Astrocyte of the cerebellum (primary cell): ENCODE measurements around the gene INIP.

Source experiments
- DNase-seq: peaks from one replicate; pipeline ENCODE4 v3.0.0-alpha.2; 2011; ENCODE audit warnings: low read depth
- H3K4me3 ChIP-seq: 2 replicates; pipeline ENCODE4 v1.5.1; 2011; ENCODE audit warnings: mild to moderate bottlenecking, low read depth, low read length, moderate library complexity
- in situ Hi-C: cut with HindIII; loops from 2 replicates; pipeline ENCODE4 v1.10.0; 2017; ENCODE audit warnings: low sequenced_read_pairs
- TF ChIP-seq, protein P1 (sequence below): IDR thresholded peaks from 2 replicates; pipeline ENCODE4 v1.5.1; 2012; ENCODE audit warnings: low read length, low read depth, moderate library complexity, mild to moderate bottlenecking; ENCODE audit errors: missing control alignments

INIP gene

DNA sequence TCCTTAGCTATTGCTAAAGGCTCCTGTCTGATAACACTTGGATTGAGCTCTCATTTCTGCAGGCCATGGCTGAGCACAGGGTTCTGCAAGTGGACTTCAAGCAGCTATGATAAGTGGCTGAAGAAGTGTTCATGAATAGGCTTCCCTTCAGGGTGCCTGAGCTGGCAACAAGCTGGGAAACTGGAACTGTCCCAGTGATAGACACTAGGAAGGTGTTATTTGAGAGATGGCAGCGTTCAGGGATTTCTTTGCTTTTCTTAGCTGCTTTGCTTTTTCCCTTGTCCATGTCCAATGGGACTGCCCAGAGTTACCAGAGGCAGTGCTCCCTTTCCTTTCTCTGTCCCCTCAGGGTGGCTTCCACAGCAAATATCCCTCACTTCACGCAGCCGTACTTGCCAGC is 75.8 kb downstream of the INIP start:
- in situ Hi-C loops: no loop called here
- H3K4me3 ChIP-seq: no peak overlapping the region
- TF ChIP-seq, protein P1, sequence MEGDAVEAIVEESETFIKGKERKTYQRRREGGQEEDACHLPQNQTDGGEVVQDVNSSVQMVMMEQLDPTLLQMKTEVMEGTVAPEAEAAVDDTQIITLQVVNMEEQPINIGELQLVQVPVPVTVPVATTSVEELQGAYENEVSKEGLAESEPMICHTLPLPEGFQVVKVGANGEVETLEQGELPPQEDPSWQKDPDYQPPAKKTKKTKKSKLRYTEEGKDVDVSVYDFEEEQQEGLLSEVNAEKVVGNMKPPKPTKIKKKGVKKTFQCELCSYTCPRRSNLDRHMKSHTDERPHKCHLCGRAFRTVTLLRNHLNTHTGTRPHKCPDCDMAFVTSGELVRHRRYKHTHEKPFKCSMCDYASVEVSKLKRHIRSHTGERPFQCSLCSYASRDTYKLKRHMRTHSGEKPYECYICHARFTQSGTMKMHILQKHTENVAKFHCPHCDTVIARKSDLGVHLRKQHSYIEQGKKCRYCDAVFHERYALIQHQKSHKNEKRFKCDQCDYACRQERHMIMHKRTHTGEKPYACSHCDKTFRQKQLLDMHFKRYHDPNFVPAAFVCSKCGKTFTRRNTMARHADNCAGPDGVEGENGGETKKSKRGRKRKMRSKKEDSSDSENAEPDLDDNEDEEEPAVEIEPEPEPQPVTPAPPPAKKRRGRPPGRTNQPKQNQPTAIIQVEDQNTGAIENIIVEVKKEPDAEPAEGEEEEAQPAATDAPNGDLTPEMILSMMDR: no peak
- no peak for DNase-seq

DNA sequence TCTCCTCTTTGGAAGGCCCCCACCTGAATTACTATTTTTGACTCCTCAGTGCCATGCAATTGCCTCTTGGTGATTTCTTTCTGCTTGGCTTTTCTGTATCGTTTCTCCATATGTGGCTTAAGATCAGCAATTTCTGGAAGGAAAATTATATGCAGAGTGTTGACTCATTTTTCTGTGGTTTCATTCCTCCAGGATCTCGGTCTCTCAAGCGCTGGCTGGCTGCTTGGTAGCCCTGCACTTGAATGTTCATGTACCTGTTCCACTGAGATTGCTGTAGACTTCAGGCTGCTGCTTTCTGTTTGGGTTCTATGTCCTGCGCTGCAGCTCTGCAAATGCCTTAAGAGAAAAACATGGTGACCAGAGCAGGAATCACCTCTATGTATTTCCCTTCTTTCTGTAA is 77.6 kb downstream of the INIP start:
- no peak overlapping the region for H3K4me3 ChIP-seq
- in situ Hi-C loops: no loop called here
- DNase-seq: no peak
- TF ChIP-seq, protein P1: no peak
